HepG2 (cell line): Measurements from ENCODE around the gene LRPAP1. TPM values are rescaled to one million over a fixed set of nuclear protein-coding genes. Genes with fewer than 3 reads are reported as not detected.

Experiments
- ATAC-seq: fragments of 200-7000 bp; cut with Tn5 transposase; 3 replicates; pipeline ENCODE4 v1.9.1; 2020; ENCODE audit warnings: mild to moderate bottlenecking, moderate library complexity
- BruUV-seq: library from RNA; stranded (reverse); fragments of 400-500 nt; replicated peaks from 2 replicates; lab custom pipeline; 2021; lab: Mats Ljungman, UMichigan
- CTCF ChIA-PET: fragments of 300-600 bp; formaldehyde crosslinking; extraction: SDS; loops from one replicate; lab custom pipeline; 2021; ENCODE audit warnings: low total read pairs, inconsistent platforms, low intra/inter-chr PET ratio; lab: Yijun Ruan, JAX
- POLR2A ChIA-PET: fragments of 350-600 bp; sonication (Branson Sonifier 250); formaldehyde crosslinking; loops from one replicate; lab custom pipeline; 2020; ENCODE audit warnings: antibody characterized with exemption, inconsistent platforms; lab: Yijun Ruan, JAX
- DNase-seq: peaks from one replicate; pipeline ENCODE4 v3.0.0-alpha.2; 2015; ENCODE audit warnings: low spot score
- FAIRE-seq: peaks from 3 replicates; lab custom pipeline; 2011; peaks lifted over from hg19 to GRCh38; lab: Jason Lieb, UNC
- H2AFZ ChIP-seq: one replicate; pipeline ENCODE4 v1.6.1; 2011; ENCODE audit warnings: low read length, inconsistent platforms
- H3K27ac ChIP-seq: fragments of 300-600 bp; 3 replicates; pipeline ENCODE4 v1.8.0; 2011; ENCODE audit warnings: mixed run types, mild to moderate bottlenecking, mixed read lengths, low read length, inconsistent platforms; ENCODE audit not compliant: insufficient read depth; ENCODE audit errors: extremely low read length
- H3K27me3 ChIP-seq, 2 experiments: fragments of 200-600 bp in 1 of 2; 2 replicates in 1 of 2; 3 replicates in 1 of 2; pipeline versions ENCODE4 v1.6.0 to v1.8.0; 2011; ENCODE audit warnings: low read length in 2 of 2, mild to moderate bottlenecking in 2 of 2, moderate library complexity in 2 of 2, inconsistent platforms in 1 of 2; ENCODE audit not compliant: insufficient read depth in 2 of 2, control insufficient read depth in 1 of 2
- H3K36me3 ChIP-seq, 2 experiments: fragments of 200-600 bp in 1 of 2; replicated peaks in 1 of 2; 2 replicates in 1 of 2; 3 replicates in 1 of 2; pipeline versions ENCODE4 v1.5.1 to v1.8.0; 2011; ENCODE audit warnings: low read length in 2 of 2, inconsistent platforms in 1 of 2; ENCODE audit not compliant: insufficient read depth in 2 of 2, control insufficient read depth in 1 of 2
- H3K4me1 ChIP-seq: 2 replicates; pipeline ENCODE4 v1.5.1; 2012; ENCODE audit warnings: low read length, inconsistent platforms; ENCODE audit not compliant: insufficient read depth
- H3K4me2 ChIP-seq: 2 replicates; pipeline ENCODE4 v1.6.0; 2011; ENCODE audit warnings: low read depth, low read length, inconsistent platforms
- H3K4me3 ChIP-seq, 3 experiments: fragments of 200-600 bp in 1 of 3; sonication (generic), shearing (Covaris generic) in 1 of 3; replicated peaks in 1 of 3; 2 replicates each; pipeline ENCODE4 v1.5.1; 2011 to 2016; ENCODE audit warnings: low read length in 3 of 3, inconsistent platforms in 2 of 3, low read depth in 2 of 3, mild to moderate bottlenecking in 2 of 3, control low read depth in 1 of 3, mixed read lengths in 1 of 3; ENCODE audit not compliant: insufficient read depth in 1 of 3
- H3K79me2 ChIP-seq: one replicate; pipeline ENCODE4 v1.6.1; 2011; ENCODE audit warnings: low read length, inconsistent platforms; ENCODE audit not compliant: insufficient read depth
- H3K9ac ChIP-seq: 2 replicates; pipeline ENCODE4 v1.6.0; 2011; ENCODE audit warnings: mild to moderate bottlenecking, low read depth, low read length, inconsistent platforms; ENCODE audit not compliant: insufficient read depth
- H3K9me3 ChIP-seq: 2 replicates; pipeline ENCODE4 v1.5.1; 2012; ENCODE audit warnings: mild to moderate bottlenecking, low read length
- H4K20me1 ChIP-seq: 2 replicates; pipeline ENCODE4 v1.6.0; 2011; ENCODE audit warnings: inconsistent platforms, mild to moderate bottlenecking, low read length, moderate library complexity; ENCODE audit not compliant: insufficient read depth
- AGO2 ChIP-seq: fragments of 200-400 bp; formaldehyde crosslinking; optimal IDR thresholded peaks from 2 replicates; pipeline ENCODE3; 2017; ENCODE audit warnings: mild to moderate bottlenecking, low read depth, low read length, moderate library complexity
- CC2D1A ChIP-seq: sonication (generic); formaldehyde crosslinking; IDR thresholded peaks from 2 replicates; pipeline ENCODE4 v1.8.1; 2023; ENCODE audit warnings: mild to moderate bottlenecking, missing genetic modification reagents
- HNRNPL ChIP-seq: fragments of 200-400 bp; formaldehyde crosslinking; IDR thresholded peaks from 2 replicates; pipeline ENCODE4 v1.6.1; 2017; ENCODE audit warnings: mild to moderate bottlenecking, low read depth, low read length
- RBFOX2 ChIP-seq: fragments of 200-400 bp; formaldehyde crosslinking; IDR thresholded peaks from 2 replicates; pipeline ENCODE4 v1.6.1; 2017; ENCODE audit warnings: low read depth, mild to moderate bottlenecking, low read length
- TMF1 ChIP-seq: sonication (generic); formaldehyde crosslinking; IDR thresholded peaks from 2 replicates; pipeline ENCODE4 v1.8.1; 2022; ENCODE audit warnings: low read depth, missing genetic modification reagents
- ZNF569 ChIP-seq: sonication (generic); formaldehyde crosslinking; IDR thresholded peaks from 2 replicates; pipeline ENCODE4 v1.5.0; 2020; ENCODE audit warnings: mild to moderate bottlenecking, missing genetic modification reagents, moderate library complexity, borderline replicate concordance
- WGBS: methylation state at CpG from one replicate; pipeline ENCODE4 v1.1.6; 2017; ENCODE audit warnings: low lambda C conversion rate; 5-methylcytosine and 5-hydroxymethylcytosine counted together
- in situ Hi-C: cut with HindIII; loops from 2 replicates; pipeline ENCODE4 v1.10.0; 2017; ENCODE audit warnings: low pct_unique_long_range_greater_than_20kb; ENCODE audit not compliant: extremely low pct_ligation_motif_present
- intact Hi-C: fragments of 100-400 bp; cut with micrococcal nuclease; formaldehyde crosslinking; loops from one replicate; pipeline ENCODE4 v1.10.0; 2022; ENCODE audit not compliant: unreplicated experiment
- polyA plus RNA-seq, 8 experiments: library from polyadenylated mRNA; depleted of rRNA in 3 of 8; stranded (reverse) in 7 of 8; unstranded in 1 of 8; fragments of >200 nt; fragmentation: Illumina TruSeq in 4 of 8; extraction: Trizol in 4 of 8; gene quantifications; 2 replicates each; pipeline versions ENCODE4 v1.2.1 to v1.2.3, GENCODE V29; 2011 to 2016; ENCODE audit warnings: low read depth in 4 of 8, missing spikeins in 1 of 8, mixed read lengths in 1 of 8; ENCODE audit not compliant: insufficient read depth in 1 of 8
- total RNA-seq, 5 experiments: library from RNA; depleted of rRNA; stranded (reverse); fragments of >200 nt; fragmentation: Illumina TruSeq; extraction: Trizol; gene quantifications; 2 replicates each; pipeline ENCODE4 v1.2.3, GENCODE V29; 2016; ENCODE audit warnings: low read depth in 1 of 5
- TF ChIP-seq, protein P1 (sequence below): sonication (generic); formaldehyde crosslinking; conservative IDR thresholded peaks from 2 replicates; pipeline ENCODE4 v1.4.0; 2020; ENCODE audit warnings: missing genetic modification reagents

LRPAP1 gene
- total and polyA plus RNA-seq, 2 of the 13 experiments (the other 11 are each of a cell fraction or from before 2014, with no cell fraction given): 153 to 191 TPM

DNA sequence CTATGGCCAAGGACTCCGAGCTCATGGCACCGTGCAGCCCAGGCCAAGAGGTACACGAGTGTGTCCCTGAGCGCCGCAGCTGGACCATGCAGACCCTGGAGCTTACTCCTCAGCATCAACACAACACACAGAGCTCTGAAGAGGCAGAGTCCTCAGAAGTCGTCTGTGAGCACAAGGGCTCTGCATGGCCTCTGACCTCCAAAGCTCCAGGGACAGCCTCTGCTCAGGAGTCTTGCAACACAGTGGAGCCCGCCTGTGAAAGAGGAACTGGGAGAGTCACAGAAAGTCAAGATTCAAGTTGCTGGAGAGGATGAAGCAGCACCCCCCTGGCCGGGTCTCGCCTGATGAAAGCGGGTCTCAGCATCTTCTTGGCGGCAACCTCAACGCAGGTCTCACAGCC lies 2.9 kb downstream of the LRPAP1 start (continued):
- TF ChIP-seq, protein P1, sequence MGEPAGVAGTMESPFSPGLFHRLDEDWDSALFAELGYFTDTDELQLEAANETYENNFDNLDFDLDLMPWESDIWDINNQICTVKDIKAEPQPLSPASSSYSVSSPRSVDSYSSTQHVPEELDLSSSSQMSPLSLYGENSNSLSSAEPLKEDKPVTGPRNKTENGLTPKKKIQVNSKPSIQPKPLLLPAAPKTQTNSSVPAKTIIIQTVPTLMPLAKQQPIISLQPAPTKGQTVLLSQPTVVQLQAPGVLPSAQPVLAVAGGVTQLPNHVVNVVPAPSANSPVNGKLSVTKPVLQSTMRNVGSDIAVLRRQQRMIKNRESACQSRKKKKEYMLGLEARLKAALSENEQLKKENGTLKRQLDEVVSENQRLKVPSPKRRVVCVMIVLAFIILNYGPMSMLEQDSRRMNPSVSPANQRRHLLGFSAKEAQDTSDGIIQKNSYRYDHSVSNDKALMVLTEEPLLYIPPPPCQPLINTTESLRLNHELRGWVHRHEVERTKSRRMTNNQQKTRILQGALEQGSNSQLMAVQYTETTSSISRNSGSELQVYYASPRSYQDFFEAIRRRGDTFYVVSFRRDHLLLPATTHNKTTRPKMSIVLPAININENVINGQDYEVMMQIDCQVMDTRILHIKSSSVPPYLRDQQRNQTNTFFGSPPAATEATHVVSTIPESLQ: no peak
- TF ChIP-seq ZNF569: no peak
- TF ChIP-seq TMF1: no peak

DNA sequence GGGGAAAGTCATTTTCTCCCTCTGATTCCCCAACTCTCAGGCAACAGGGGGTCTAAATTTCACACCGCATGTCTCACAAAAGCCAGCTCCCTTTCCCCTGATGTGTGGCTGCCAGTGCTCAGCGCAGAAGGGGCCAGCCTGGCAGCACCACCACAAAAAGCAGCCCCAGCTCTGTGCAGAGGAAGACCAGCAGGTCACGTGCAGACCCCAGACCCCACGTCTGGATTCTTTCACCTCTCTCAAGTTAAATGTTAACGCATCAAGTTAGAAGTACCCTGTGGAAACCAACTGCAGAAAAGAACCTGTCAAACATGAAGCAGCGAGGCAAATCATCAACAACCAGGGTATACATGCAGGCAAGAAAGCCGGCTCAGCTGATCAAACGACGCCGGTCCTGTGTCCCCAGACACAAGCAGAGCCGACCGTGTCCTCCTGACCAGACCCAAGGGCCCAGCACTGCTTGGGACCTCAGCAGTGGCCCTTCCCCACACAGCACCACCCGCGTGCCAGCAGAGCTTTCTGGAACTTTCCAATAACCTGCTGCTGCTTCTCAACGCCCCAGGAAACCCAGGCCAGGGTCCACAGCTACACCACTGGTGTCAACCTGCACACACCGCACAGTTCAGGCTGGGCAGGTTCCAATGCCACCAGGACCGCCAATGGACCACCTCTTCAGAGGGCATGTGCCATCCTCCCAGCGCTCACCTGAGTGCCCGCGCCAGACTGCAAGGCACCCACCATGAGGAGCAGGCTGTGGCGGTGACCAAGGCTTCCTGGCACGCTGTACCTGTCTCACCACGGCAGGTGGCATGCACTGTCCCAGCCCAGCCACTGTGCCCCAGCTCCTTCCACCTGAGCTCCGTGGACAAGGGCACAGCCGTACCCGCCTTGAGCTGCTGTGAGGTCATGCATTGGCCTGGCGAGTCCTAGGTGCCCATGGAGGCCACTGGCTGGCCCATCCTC lies 4.0 kb downstream of the LRPAP1 start:
- no peak for DNase-seq
- no peak overlapping the region for H3K9ac ChIP-seq

More for the DNA sequence above, 4.0 kb downstream of the LRPAP1 start:
- no peak overlapping the region for H2AFZ ChIP-seq
- peaks cover 27 to 37% of the 10 kb centered on the region in 2 experiments for H3K36me3 ChIP-seq
- in situ Hi-C loops: no loop called here
- CTCF ChIA-PET: no interaction called here
- intact Hi-C loops: no loop called here
- no peaks in the 10 kb centered on the region; a peak in 1 of 5 replicates for H3K27me3 ChIP-seq
- TF ChIP-seq AGO2 (peak; percentile 42), HNRNPL (0 out of 2 replicates have a peak, but pooled peaks have one; percentile 44), CC2D1A (CRISPR knock-in tag) (no peak), RBFOX2 (peak; percentile 59; the same call in 1 of the 2 replicates)
- TF ChIP-seq, all 625 proteins: peak for 3
- peaks cover 40% of the 10 kb centered on the region for H3K79me2 ChIP-seq
- no peak overlapping the region for H3K4me2 ChIP-seq
- H4K20me1 ChIP-seq: peaks cover 12% of the 10 kb centered on the region; the same call in 1 of the 2 replicates
- H3K4me3 ChIP-seq: no peak overlapping the region
- FAIRE-seq (no peak), ATAC-seq (no peak)
- 93% methylated on average over 24 of the region's 27 CpGs for WGBS
- H3K9me3 ChIP-seq: no peaks in the 10 kb centered on the region
- no TSS peak for BruUV-seq
- POLR2A ChIA-PET: no interaction called here
- peaks cover 28% of the 10 kb centered on the region for H3K4me1 ChIP-seq
- H3K27ac ChIP-seq: no peak overlapping the region
